ENCODE data around the gene PCDHGA1. TPM values are rescaled to one million over a fixed set of nuclear protein-coding genes. Genes with fewer than 3 reads are reported as not detected.

Gene PCDHGA1
- total RNA-seq, 2 experiments from 2014 or later: 0.07 TPM; not detected in 1

- TF ChIP-seq, protein P1, sequence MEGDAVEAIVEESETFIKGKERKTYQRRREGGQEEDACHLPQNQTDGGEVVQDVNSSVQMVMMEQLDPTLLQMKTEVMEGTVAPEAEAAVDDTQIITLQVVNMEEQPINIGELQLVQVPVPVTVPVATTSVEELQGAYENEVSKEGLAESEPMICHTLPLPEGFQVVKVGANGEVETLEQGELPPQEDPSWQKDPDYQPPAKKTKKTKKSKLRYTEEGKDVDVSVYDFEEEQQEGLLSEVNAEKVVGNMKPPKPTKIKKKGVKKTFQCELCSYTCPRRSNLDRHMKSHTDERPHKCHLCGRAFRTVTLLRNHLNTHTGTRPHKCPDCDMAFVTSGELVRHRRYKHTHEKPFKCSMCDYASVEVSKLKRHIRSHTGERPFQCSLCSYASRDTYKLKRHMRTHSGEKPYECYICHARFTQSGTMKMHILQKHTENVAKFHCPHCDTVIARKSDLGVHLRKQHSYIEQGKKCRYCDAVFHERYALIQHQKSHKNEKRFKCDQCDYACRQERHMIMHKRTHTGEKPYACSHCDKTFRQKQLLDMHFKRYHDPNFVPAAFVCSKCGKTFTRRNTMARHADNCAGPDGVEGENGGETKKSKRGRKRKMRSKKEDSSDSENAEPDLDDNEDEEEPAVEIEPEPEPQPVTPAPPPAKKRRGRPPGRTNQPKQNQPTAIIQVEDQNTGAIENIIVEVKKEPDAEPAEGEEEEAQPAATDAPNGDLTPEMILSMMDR (IDR thresholded peaks at IDR 0.05): no peak
Measured at GRCh38 chr5:141529002-141529401, 198.7 kb downstream of the PCDHGA1 start.

GRCh38 chr5:141529873-141530272 lies 199.6 kb downstream of the PCDHGA1 start:
- ChIA-PET CTCF (interaction anchor here (1.3 to 2.2 kb wide), 2 partner anchors 9 to 38 kb away, joined by 5 to 10 read pairs; no protein-coding TSS in a partner anchor), POLR2A (no interaction called here)
- Mint-ChIP-seq H3K4me3 (no peak overlapping the region), H3K36me3 (ENCODE audit: low read depth) (peaks cover 45% of the 10 kb centered on the region), H3K27me3 (no peaks in the 10 kb centered on the region), H3K27ac (no peak overlapping the region), H3K4me1 (ENCODE audit: low read depth) (peaks cover 11% of the 10 kb centered on the region), H3K9me3 (no peaks in the 10 kb centered on the region)
- DNase-seq (no peak), ATAC-seq (no peak)
- TF ChIP-seq, protein P1 (IDR thresholded peaks at IDR 0.05): no peak
- intact Hi-C loops (cut with micrococcal nuclease): no loop called here

More at GRCh38 chr5:141529002-141529401, 198.7 kb downstream of the PCDHGA1 start:
- Mint-ChIP-seq H3K27me3 (no peaks in the 10 kb centered on the region), H3K4me3 (no peak overlapping the region), H3K4me1 (ENCODE audit: low read depth) (peaks cover 17% of the 10 kb centered on the region), H3K36me3 (ENCODE audit: low read depth) (peaks cover 43% of the 10 kb centered on the region), H3K27ac (no peak overlapping the region), H3K9me3 (no peaks in the 10 kb centered on the region)
- DNase-seq (no peak), ATAC-seq (no peak)
- intact Hi-C loops (cut with micrococcal nuclease): no loop called here
- ChIA-PET POLR2A (no interaction called here), CTCF (interaction anchor here (1.9 to 2.5 kb wide), 3 partner anchors 39 to 108 kb away, joined by 6 to 10 read pairs (median 8); partner anchors contain the start of genes PCDHGA11 and PCDHGA12)

GRCh38 chr5:141532726-141533125 lies 202.4 kb downstream of the PCDHGA1 start:
- TF ChIP-seq, protein P1 (IDR thresholded peaks at IDR 0.05): no peak

DNA sequence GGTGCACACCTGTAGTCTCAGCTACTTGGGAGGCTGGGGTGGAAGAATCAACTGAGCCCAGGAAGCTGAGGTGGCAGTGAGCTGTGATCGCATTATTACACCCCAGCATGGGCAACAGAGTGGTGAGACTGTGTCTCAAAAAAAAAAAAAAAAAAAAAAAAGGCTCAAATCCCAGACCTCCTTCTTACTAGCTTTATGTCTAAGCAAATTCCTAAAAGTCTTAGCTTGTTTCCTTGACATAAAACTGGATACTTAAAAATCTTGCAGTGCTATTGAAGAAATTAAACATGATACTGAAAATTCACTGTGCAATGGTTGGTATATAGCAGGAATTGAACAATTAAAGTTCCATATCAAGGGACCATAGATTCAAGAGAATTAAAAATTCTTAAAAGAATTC lies 203.6 kb downstream of the PCDHGA1 start:
- CTCF ChIA-PET: interaction anchor here (0.7 to 2.9 kb wide), 9 partner anchors 9 to 122 kb away, joined by 3 to 12 read pairs (median 5); partner anchors contain the start of gene PCDHGA10
- peaks cover 28% of the 10 kb centered on the region for H3K36me3 Mint-ChIP-seq (ENCODE audit: low read depth)
- ATAC-seq (no peak), DNase-seq (no peak)
- peaks cover 2% of the 10 kb centered on the region for H3K4me1 Mint-ChIP-seq (ENCODE audit: low read depth)
- H3K4me3 Mint-ChIP-seq: no peak overlapping the region
- H3K27ac Mint-ChIP-seq: no peak overlapping the region
- intact Hi-C loops (cut with micrococcal nuclease): no loop called here
- no peaks in the 10 kb centered on the region for H3K9me3 Mint-ChIP-seq
- H3K27me3 Mint-ChIP-seq: no peaks in the 10 kb centered on the region
- POLR2A ChIA-PET: no interaction called here
- TF ChIP-seq, protein P1 (IDR thresholded peaks at IDR 0.05): no peak

More at GRCh38 chr5:141532726-141533125, 202.4 kb downstream of the PCDHGA1 start:
- no peak overlapping the region for H3K4me3 Mint-ChIP-seq
- H3K27me3 Mint-ChIP-seq: no peaks in the 10 kb centered on the region
- peaks cover 37% of the 10 kb centered on the region for H3K36me3 Mint-ChIP-seq (ENCODE audit: low read depth)
- intact Hi-C loops (cut with micrococcal nuclease): no loop called here
- DNase-seq (no peak), ATAC-seq (no peak)
- H3K27ac Mint-ChIP-seq: no peak overlapping the region
- POLR2A ChIA-PET: no interaction called here
- H3K4me1 Mint-ChIP-seq (ENCODE audit: low read depth): peaks cover 2% of the 10 kb centered on the region
- no peaks in the 10 kb centered on the region for H3K9me3 Mint-ChIP-seq
- CTCF ChIA-PET: interaction anchor here (1.3 to 2.9 kb wide), 3 partner anchors 8 to 35 kb away, joined by 5 to 12 read pairs (median 6); no protein-coding TSS in a partner anchor

- H3K4me3 Mint-ChIP-seq: no peak overlapping the region
- H3K36me3 Mint-ChIP-seq (ENCODE audit: low read depth): peaks cover 31% of the 10 kb centered on the region
- H3K9me3 Mint-ChIP-seq: no peaks in the 10 kb centered on the region
- ATAC-seq (no peak), DNase-seq (no peak)
- H3K27me3 Mint-ChIP-seq: no peaks in the 10 kb centered on the region
- ChIA-PET CTCF (interaction anchor here (0.9 to 2.9 kb wide), 6 partner anchors 11 to 58 kb away, joined by 3 to 15 read pairs (median 7); no protein-coding TSS in a partner anchor), POLR2A (no interaction called here)
- TF ChIP-seq, protein P1 (IDR thresholded peaks at IDR 0.05): no peak
- intact Hi-C loops (cut with micrococcal nuclease): no loop called here
- H3K4me1 Mint-ChIP-seq (ENCODE audit: low read depth): peaks cover 2% of the 10 kb centered on the region
- H3K27ac Mint-ChIP-seq: no peak overlapping the region
Measured at GRCh38 chr5:141534492-141535213, 204.3 kb downstream of the PCDHGA1 start.

All from activated CD8-positive, alpha-beta T cell treated with anti-CD3 and anti-CD28 coated beads for 36 hours (primary cell).